ENCODE measurements around the gene ZCCHC3.
"Not testable (repeated sequence)": the region's sequence is repeated elsewhere in the genome, so short reads cannot be mapped to it uniquely, and the experiment has no call there.

ZCCHC3 gene

GRCh38 chr20:316316-317068 is 19.1 kb downstream of the ZCCHC3 start:
- no peak for DNase-seq

DNA sequence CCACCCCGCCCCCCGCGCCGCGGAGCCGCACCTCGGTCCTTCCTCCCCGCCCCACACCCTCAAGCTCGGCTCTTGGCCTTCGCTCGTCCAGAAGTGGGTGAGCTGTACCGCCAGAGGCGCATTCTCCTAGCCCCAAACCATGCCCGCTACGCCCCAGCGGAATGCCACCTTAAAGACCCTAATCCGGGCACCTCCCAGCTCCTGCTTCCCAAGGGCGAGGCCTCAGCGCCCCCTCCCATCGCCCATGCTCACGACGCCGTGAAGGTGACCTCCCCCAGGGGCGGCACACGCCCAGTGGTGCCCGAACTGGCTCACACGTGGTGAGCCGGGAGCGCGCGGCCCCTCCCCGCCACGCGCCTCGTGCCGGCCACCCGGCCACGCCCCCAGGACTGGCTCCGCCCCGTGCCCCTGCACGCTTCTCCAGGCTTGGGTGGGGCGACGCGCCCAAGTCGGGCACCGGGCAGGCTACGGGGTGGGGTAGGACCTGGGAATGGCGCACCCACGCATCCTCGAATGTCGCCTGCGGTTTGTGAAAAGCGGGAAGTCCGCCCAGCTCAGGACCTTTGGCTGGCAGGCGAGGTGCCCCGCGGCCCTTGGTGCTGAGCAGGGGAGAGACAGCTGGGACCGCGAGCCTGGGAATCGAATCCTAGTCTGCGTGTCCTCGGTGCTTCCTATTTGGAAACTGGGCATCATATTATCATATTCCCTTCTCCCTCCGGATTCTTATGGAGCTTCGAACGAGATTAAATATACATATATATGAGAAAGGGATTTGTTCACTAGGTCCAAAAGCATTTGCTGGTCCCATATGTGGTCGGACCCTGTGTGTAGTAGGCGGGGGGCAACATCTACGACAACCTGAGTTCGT is 27.0 kb downstream of the ZCCHC3 start:
- peak; percentile 74 to 89 for DNase-seq

- DNase-seq: peak; percentile 89 to 93
Observed at GRCh38 chr20:325045-325888, 27.9 kb downstream of the ZCCHC3 start, which contains the start of gene SOX12. TSS of gene SOX12 (plus strand) at chr20:325552. CDS start at chr20:325925, 373 bp downstream.

- DNase-seq: peak; percentile 36 to 64
Observed at GRCh38 chr20:325889-326644, 28.7 kb downstream of the ZCCHC3 start.

GRCh38 chr20:326645-327185 is 29.3 kb downstream of the ZCCHC3 start:
- no peak for DNase-seq

DNA sequence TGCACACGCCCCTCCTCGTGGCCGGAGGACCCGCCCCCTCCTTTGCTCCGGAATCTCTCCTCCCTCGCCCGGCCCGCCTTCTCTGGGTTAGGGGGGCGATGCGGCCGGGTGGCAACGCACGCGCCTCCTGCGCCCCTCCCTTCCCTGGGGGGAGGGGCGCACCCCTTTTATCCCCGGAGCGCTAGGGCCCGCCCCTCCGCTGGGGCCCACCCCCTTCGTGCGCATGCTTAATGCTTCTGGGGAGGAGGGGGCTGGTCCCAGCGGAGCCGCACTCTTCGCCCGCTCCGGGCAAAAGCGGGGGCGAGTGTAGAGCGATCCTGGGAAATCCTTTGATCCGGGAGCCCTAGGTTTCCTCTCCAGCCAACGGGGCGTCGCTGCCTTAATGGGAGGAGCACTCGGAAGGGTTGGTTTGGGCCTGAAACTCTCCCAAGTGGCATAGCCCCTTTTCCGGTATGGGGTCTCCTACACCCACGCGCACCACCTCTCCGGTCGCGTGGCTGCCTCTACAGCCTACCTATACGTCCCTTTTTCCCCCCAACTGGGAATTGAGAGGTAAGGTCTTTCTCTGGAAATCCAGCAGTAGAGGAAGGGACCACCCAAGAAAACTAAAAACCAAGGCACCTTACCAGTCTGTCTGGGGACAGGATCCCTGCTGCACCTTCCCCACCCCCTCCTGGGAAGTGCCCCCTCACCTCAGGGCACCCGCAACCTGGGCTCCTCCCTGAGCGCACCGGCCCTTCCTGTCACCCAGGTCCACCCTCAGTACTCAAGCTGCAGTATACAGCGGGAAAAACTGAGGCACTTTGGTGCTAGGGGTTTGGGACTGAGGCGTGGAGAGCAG is 30.0 kb downstream of the ZCCHC3 start:
- peak; percentile 89 to 90 for DNase-seq

- no peak for DNase-seq
Observed at GRCh38 chr20:328027-328974, 30.9 kb downstream of the ZCCHC3 start.

DNA sequence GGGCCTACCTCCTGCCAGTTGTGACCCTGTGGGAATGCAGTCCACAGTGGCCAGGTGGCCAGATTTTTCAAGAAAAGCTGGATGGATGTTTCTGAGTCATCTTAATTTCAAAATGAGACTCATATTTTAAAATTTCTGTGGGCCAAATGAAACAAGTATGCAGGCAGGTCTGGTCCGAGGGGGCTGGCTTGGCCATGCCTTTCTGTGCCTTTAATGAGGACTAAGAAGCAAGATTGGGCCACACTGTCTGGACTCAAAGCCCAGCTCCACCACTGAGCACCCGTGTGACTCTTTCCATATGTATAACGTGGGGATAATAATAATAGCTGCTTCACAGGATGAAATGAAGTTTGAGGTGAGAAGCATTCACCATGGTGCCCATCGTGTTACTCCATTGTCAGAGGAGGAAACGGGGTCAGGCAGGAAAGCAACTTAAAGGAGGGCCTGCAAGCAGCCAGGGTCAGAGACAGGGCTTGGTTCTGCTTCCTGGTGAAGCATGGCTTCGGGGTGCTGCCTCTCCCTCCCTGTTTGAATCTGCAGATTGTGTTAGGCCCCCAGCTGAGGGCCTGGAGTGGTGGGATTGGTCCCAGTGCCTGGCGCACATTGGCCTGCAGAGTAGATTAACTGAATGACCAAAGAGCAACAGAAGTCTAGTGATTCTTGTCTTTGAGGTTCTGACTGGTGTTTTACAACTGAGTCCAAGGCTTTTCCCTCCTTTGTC is 31.8 kb downstream of the ZCCHC3 start:
- no peak for DNase-seq

GRCh38 chr20:329851-330232 is 32.5 kb downstream of the ZCCHC3 start:
- DNase-seq: no peak

DNA sequence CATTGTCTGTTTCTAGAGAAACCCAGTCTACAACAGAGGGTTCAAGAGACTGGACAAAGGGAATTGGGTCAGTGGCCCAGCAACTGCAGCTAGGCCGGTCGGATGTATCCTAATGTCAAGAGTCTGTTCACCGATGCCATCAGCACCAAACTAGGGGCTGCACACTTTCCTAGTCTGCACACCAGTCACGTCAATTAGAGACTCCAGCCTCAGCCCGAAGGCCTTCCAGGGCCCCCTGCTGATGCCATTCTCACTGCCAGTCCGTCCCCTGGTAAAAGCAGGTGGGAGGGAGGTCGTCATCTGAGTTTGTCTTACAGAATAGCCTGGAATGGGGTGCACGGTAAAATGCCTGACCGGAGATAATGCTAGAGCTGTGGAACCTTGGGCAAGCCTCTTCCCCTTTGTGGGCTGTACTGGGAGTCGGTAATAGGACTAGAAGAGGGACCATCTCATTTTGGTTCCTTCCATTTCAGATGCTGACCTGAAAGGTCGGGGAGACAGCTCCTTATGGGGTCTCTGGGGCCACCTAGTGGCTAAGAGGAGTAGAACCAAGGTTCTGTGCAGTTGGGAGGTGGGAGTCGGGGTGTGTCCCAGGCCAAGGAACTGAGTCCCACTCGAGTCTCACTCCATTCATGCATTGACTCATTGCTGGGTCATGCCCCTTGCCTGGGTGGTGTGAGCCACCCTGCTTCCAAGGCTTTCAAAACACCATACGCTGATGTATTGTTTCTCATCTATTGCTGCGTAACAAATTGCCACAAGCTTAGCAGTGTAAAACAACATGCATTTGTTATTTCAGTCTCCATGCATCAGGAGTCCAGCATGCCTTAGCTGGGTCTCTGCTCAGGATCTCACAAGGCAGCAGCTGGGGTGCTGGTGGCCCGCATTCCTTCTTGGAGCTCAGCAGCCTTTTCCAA is 33.1 kb downstream of the ZCCHC3 start:
- DNase-seq: peak; percentile 18 to 40

- DNase-seq: no peak
Observed at GRCh38 chr20:334578-334977, 37.2 kb downstream of the ZCCHC3 start.

DNA sequence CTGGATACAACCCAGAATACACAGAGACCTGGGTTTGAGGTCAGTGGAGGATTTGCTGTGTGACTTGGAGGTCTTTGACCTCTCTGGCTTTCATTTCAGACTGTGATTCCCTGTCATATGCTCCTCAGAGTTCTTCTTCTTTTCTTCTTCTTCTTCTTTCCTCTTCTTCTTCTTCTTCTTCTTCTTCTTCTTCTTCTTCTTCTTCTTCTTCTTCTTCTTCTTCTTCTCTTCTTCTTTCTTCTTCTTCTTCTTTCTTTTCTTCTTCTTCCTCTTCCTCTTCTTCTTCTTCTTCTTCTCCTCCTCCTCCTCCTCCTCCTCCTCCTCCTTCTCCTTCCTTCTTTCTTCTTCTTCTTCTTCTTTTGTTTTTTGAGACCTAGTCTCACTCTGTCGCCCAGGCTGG is 38.7 kb downstream of the ZCCHC3 start:
- DNase-seq: not testable (repeated sequence)

- DNase-seq: no peak
Observed at GRCh38 chr20:341682-342081, 44.3 kb downstream of the ZCCHC3 start.

DNA sequence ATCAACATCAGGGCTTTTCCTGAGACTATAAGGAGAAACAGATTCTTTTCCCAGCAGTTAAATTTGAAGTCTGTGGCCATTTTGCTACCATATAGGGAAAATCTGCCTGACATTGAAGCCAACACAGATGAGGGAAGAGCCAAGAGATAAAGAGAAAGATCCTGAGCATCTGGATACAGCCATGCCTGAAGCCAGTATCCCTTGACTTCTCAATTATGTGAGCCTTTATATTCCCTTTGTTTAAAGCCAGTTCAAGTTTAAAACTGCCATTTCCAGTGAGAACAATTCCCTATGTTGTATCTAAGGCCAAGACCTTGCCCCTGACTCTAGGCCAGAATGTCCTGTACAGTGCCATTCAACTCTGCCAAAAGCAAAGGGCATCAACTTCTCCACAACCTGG is 45.7 kb downstream of the ZCCHC3 start:
- no peak for DNase-seq

- DNase-seq: no peak
Observed at GRCh38 chr20:346033-346639, 48.8 kb downstream of the ZCCHC3 start.

- DNase-seq: peak; percentile 11 to 19
Observed at GRCh38 chr20:346640-347316, 49.4 kb downstream of the ZCCHC3 start, which contains the start of gene NRSN2. TSS of gene NRSN2 (plus strand) at chr20:347111. CDS start at chr20:349644, 2,533 bp downstream.

DNA sequence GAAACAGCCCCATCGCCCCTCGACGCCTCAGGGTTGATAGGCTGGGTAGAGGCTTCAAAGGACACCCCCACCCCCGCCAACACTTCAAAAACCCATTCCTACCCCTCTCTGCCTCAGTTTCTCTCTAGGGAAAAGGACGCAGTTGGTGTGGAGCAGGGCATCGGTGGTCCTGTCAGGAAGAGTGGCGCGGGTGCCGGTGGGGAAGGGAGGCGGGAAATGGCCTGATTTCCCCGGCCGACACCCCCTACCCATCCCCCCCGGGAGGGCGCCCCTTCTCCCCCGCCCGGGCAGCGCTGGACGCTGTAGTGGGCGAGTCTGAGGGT is 49.9 kb downstream of the ZCCHC3 start:
- no peak for DNase-seq
